GM19240 (cell line): ENCODE results near the gene SLC10A7.

ENCODE experiments used
- DNase-seq: peaks from one replicate; pipeline ENCODE4 v3.0.0; 2011; ENCODE audit warnings: low spot score; ENCODE audit not compliant: insufficient read length

Gene SLC10A7

GRCh38 chr4:146315184-146315583 lies 206.6 kb downstream of the SLC10A7 start:
- no peak for DNase-seq

- DNase-seq, result no peak
Measured at GRCh38 chr4:146311238-146311970, 210.3 kb downstream of the SLC10A7 start.

- no peak for DNase-seq
Measured at GRCh38 chr4:146310319-146311021, 211.3 kb downstream of the SLC10A7 start.

- no peak for DNase-seq
Measured at GRCh38 chr4:146308951-146309350, 212.8 kb downstream of the SLC10A7 start.

GRCh38 chr4:146302822-146303221 lies 218.9 kb downstream of the SLC10A7 start:
- DNase-seq, result no peak

GRCh38 chr4:146299607-146300006 lies 222.1 kb downstream of the SLC10A7 start:
- no peak for DNase-seq

- no peak for DNase-seq
Measured at GRCh38 chr4:146294776-146295175, 227.0 kb downstream of the SLC10A7 start.

GRCh38 chr4:146292508-146292907 lies 229.2 kb downstream of the SLC10A7 start:
- no peak for DNase-seq

- no peak for DNase-seq
Measured at GRCh38 chr4:146291313-146291712, 230.4 kb downstream of the SLC10A7 start.

- DNase-seq, result no peak
Measured at GRCh38 chr4:146288193-146288592, 233.5 kb downstream of the SLC10A7 start.

GRCh38 chr4:146285037-146285436 lies 236.7 kb downstream of the SLC10A7 start:
- DNase-seq, result no peak

- no peak for DNase-seq
Measured at GRCh38 chr4:146283758-146284651, 237.7 kb downstream of the SLC10A7 start.

GRCh38 chr4:146282657-146283056 lies 239.1 kb downstream of the SLC10A7 start:
- no peak for DNase-seq

- DNase-seq, result no peak
Measured at GRCh38 chr4:146278986-146279385, 242.8 kb downstream of the SLC10A7 start.

- DNase-seq, result no peak
Measured at GRCh38 chr4:146275370-146275769, 246.4 kb downstream of the SLC10A7 start.

GRCh38 chr4:146274774-146275173 lies 247.0 kb downstream of the SLC10A7 start:
- DNase-seq, result no peak

- DNase-seq, result peak; percentile 6
Measured at GRCh38 chr4:146273204-146273901, 248.4 kb downstream of the SLC10A7 start.

- DNase-seq, result no peak
Measured at GRCh38 chr4:146271466-146271865, 250.3 kb downstream of the SLC10A7 start.

GRCh38 chr4:146269228-146269653 lies 252.5 kb downstream of the SLC10A7 start:
- peak; percentile 13 for DNase-seq

- no peak for DNase-seq
Measured at GRCh38 chr4:146267826-146268225, 253.9 kb downstream of the SLC10A7 start.

- no peak for DNase-seq
Measured at GRCh38 chr4:146265950-146266490, 255.7 kb downstream of the SLC10A7 start.
